MV-4-11 (cell line): ENCODE results near the gene FBP1.
"Not testable (repeated sequence)": the region's sequence is repeated elsewhere in the genome, so short reads cannot be mapped to it uniquely, and the experiment has no call there.

Experiments
- DNase-seq: peaks from one replicate; lab custom pipeline; 2025; lab: John Stamatoyannopoulos, UW

Gene FBP1

GRCh38 chr9:94577036-94577435, 62.3 kb downstream of the FBP1 start:
- no peak for DNase-seq

DNA sequence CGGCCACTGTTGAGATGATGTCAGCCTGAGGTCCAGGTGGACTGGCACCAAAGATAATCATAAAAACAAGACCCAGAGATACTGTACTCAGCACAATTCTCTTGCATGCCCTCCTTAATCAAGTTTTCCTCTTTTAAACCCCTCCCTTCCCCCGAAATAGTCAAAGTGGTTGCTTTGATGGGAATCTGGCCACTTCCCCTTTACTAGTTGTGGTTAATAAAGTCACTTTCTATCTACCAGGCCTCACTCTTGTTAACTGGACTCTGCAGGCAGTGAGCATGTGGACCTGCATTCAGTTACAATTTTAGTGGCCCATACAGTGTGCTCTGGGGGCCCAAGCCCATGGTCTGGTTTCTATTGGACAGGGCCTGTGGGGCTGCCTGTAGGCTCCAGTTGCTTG, 63.2 kb downstream of the FBP1 start:
- peak; percentile 73 for DNase-seq

DNA sequence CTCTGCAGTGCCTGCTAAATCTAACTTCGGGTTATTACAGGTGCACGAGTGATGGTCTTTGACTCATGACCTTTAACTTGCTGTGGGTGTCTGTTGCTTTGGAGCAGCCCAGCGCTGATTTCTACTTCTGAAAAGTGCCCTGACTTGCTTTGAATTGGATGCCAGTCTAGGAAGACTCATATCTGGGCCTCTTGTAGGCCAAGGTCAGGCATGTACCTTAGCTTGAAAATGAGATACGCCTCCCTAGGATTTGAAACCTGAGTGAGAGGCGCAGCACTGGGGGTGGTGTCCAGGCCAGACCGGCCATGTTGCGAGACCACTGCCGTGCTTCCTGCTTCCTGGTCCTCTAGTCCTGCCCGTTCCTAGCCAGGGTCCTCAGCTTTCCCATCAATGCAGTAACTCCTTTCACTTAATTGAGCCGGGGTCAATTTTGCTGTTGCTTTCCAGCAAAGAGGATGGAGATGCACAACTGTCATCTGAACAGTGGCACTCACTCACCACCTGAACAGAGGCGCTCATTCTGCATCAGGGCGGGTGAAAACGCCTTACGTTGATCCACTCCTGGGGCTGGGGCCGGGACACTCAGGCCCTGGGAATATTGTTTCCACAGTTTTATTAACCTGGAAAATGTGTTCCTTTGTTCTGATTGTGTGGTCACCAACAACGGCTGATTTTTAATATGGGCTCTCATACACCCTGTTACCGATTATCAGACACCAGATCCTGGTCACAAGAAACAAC, 70.2 kb downstream of the FBP1 start:
- DNase-seq, result no peak

DNA sequence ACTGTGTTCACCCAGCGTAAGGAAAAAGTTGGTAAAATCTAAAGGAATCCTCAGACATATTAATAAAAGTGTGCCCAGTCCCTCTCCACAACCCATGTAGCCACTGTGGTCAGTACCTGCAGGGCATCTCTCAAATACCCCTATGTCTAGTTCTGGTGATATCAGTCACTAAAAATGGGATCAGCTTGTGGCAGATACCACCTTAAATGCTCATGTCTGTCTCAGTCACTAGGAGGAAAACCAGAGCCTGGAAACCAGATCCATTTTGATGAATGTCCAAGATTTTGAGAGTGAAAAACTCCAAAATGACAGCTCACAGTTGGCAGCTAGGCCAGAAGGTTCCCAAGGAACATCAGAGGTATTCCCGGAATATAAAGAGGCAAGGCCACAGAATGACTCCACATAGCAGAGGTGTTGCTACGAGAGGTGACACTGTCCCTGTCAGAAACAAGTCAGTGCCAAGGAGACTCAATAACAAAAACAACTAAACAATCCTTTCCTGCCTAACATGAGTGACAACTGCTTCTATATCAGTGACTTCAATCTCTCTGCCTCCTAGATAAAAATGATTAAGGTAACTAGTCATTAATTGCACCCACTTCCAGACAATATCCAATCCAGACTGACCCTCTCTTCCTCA, 70.9 kb downstream of the FBP1 start:
- no peak for DNase-seq

DNA sequence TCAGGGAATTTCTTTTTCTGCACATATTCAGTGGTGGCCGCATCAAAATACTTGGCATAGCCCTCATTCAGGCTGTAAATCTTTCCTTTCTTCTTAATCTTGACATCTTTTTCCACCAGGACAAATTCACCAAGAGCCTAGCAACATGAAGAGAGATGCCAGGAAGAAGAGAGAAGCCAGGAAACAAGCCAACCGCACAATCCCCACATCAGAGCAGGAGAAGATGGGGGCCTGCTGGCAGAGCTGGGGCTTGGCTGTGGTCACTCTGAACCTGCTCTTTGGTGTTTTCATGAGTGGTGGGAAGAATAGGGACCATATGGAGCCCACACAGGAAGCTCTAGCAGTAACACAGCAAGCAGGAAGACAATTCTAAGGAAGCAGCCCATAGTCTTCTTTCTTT, 72.0 kb downstream of the FBP1 start:
- no peak for DNase-seq

GRCh38 chr9:94566550-94566949, 72.8 kb downstream of the FBP1 start:
- DNase-seq, result no peak

- not testable (repeated sequence) for DNase-seq
Measured at GRCh38 chr9:94564279-94564678, 75.0 kb downstream of the FBP1 start.

- DNase-seq, result peak; percentile 33
Measured at GRCh38 chr9:94563548-94563947, 75.8 kb downstream of the FBP1 start.

DNA sequence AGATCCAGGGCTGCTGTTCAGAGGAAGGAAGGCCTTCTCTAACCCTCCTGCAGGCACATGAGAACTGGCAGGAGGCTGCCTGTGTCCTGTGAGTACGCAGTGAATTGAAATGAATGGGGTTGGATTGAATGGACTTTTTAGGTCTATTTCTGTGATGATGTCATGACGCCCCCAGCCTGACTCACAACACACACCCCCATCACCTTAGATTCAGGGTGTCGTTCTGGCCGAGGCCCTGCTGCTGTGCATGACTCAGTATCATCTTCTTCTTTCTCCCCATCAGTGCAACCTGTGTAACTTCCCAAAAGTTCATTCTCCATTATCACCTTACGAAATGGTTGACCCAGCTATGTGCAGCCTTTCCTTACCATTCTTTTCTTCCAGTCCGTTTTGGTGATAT, 79.1 kb downstream of the FBP1 start:
- no peak for DNase-seq

DNA sequence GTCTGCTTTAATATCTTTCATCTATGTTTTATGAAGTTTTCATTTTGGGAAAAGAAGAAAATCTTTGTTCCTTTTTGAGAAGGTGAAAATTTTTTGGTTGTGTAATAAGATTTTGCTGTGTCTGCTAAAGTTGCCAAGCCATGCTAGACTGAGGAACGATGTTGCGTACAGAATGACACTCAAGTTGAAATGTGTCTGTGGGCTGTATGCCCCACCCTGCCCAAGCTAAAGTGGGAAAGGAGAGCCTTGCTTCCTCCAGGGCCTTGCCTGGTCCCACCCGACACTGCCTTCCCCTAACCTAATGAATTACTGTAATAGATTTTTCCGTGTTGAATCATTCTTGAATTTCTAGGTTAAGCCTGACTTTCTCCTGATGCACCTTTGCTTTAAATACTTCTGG, 81.9 kb downstream of the FBP1 start:
- DNase-seq, result no peak

GRCh38 chr9:94554439-94555331, 84.6 kb downstream of the FBP1 start, which contains the start of gene PCAT7:
Gene PCAT7 (plus strand): TSS chr9:94555083.
- peak; percentile 69 for DNase-seq

DNA sequence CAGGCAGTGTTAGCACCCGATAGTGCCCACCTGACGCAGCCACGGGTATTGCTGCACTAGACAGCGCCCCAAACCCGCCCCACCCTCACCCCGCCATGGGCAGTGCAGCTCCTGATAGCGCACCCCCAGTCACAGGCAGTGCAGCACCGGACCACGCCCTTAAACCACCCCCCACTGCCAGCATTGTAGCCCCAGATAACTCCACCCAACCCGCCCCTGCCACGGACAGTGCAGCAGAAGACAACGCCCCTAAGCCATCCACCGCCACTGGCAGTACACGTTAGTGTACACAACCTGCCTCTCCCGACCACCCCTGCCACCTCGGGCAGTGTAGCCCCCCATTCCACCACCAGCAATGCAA, 85.3 kb downstream of the FBP1 start:
- no peak for DNase-seq
